Measurements from ENCODE around the gene PLAAT2.

Gene PLAAT2

GRCh38 chr11:63504933-63505586, 58.1 kb downstream of the PLAAT2 start:
- no peak for ATAC-seq (ENCODE audit: low read depth)
- no peaks in the 10 kb centered on the region for H3K27me3 ChIP-seq (ENCODE audit: insufficient read depth, poor library complexity, severe bottlenecking)

GRCh38 chr11:63504054-63504453, 59.1 kb downstream of the PLAAT2 start:
- Histone ChIP-seq H3K27me3 (ENCODE audit: insufficient read depth, poor library complexity, severe bottlenecking) (no peaks in the 10 kb centered on the region), H3K4me3 (ENCODE audit: severe bottlenecking) (no peak overlapping the region), H3K27ac (ENCODE audit: poor library complexity, severe bottlenecking) (no peak overlapping the region), H3K9me3 (ENCODE audit: severe bottlenecking) (no peaks in the 10 kb centered on the region), H3K36me3 (ENCODE audit: low read depth) (no peaks in the 10 kb centered on the region), H3K4me1 (ENCODE audit: insufficient read depth, poor library complexity, severe bottlenecking) (no peaks in the 10 kb centered on the region)
- TF ChIP-seq CTCF (IDR thresholded peaks at IDR 0.05; ENCODE audit: poor library complexity, severe bottlenecking) = no peak
- ATAC-seq (ENCODE audit: low read depth) (no peak), DNase-seq (ENCODE audit: low spot score) (no peak)

More at GRCh38 chr11:63504933-63505586, 58.1 kb downstream of the PLAAT2 start:
- H3K27ac ChIP-seq (ENCODE audit: poor library complexity, severe bottlenecking) = no peak overlapping the region
- no peak for DNase-seq (ENCODE audit: low spot score)
- no peak for TF ChIP-seq CTCF (IDR thresholded peaks at IDR 0.05; ENCODE audit: poor library complexity, severe bottlenecking)
- H3K4me3 ChIP-seq (ENCODE audit: severe bottlenecking) = no peak overlapping the region
- H3K9me3 ChIP-seq (ENCODE audit: severe bottlenecking) = no peaks in the 10 kb centered on the region
- H3K4me1 ChIP-seq (ENCODE audit: insufficient read depth, poor library complexity, severe bottlenecking) = no peaks in the 10 kb centered on the region
- no peaks in the 10 kb centered on the region for H3K36me3 ChIP-seq (ENCODE audit: low read depth)

- no peak overlapping the region for H3K27ac ChIP-seq (ENCODE audit: poor library complexity, severe bottlenecking)
- H3K9me3 ChIP-seq (ENCODE audit: severe bottlenecking) = no peaks in the 10 kb centered on the region
- no peaks in the 10 kb centered on the region for H3K36me3 ChIP-seq (ENCODE audit: low read depth)
- no peak for DNase-seq (ENCODE audit: low spot score)
- no peak for ATAC-seq (ENCODE audit: low read depth)
- H3K27me3 ChIP-seq (ENCODE audit: insufficient read depth, poor library complexity, severe bottlenecking) = no peaks in the 10 kb centered on the region
- H3K4me3 ChIP-seq (ENCODE audit: severe bottlenecking) = no peak overlapping the region
- TF ChIP-seq CTCF (IDR thresholded peaks at IDR 0.05; ENCODE audit: poor library complexity, severe bottlenecking) = no peak
- no peaks in the 10 kb centered on the region for H3K4me1 ChIP-seq (ENCODE audit: insufficient read depth, poor library complexity, severe bottlenecking)
These were observed 59.7 kb downstream of the PLAAT2 start for GRCh38 chr11:63503492-63503891.
